Ovary (tissue), 3 donors: Measurements from ENCODE around the gene SGCD.

ENCODE experiments used
- CTCF ChIP-seq, 3 donors: fragments of 450-650 bp in 2 of 3; fragments of 200-600 bp in 1 of 3; IDR thresholded peaks; one replicate each; pipeline versions ENCODE4 v1.5.1 to v1.8.0; 2016 to 2022; ENCODE audit warnings: antibody characterized with exemption in 3 of 3, mild to moderate bottlenecking in 1 of 3
- POLR2A ChIP-seq: fragments of 450-650 bp; IDR thresholded peaks from one replicate; pipeline ENCODE4 v1.6.1; 2017; ENCODE audit warnings: antibody characterized with exemption, mild to moderate bottlenecking, moderate library complexity
- donor health status: DM: no; HTN: no; CAD: no.

GRCh38 chr5:156621719-156622118, 294.8 kb downstream of the SGCD start:
- no peak for TF ChIP-seq POLR2A
- TF ChIP-seq CTCF (IDR thresholded peaks at IDR 0.05) = no peak
